ENCODE measurements around the gene GPALPP1.

- TF ChIP-seq CTCF (IDR thresholded peaks at IDR 0.05) (no peak), EZH2 (IDR thresholded peaks at IDR 0.05; ENCODE audit: borderline replicate concordance, insufficient read depth, low read depth, low read length, poor library complexity, severe bottlenecking) (no peak)
These were observed 26.0 kb downstream of the GPALPP1 start for GRCh38 chr13:45015300-45015699.

Measured in B cell (primary cell).